SKM-1 treated with dmso at 0.1 percent for 144 hours (cell line): ENCODE data around the gene INO80B.
"Not testable (repeated sequence)": the region's sequence is repeated elsewhere in the genome, so short reads cannot be mapped to it uniquely, and the experiment has no call there.

ENCODE experiments used
- DNase-seq: peaks from one replicate; lab custom pipeline; 2025; ENCODE audit not compliant: unreplicated experiment; lab: John Stamatoyannopoulos, UW

Gene INO80B

GRCh38 chr2:74425523-74425922 lies 29.4 kb upstream of the INO80B start:
- no peak for DNase-seq

DNA sequence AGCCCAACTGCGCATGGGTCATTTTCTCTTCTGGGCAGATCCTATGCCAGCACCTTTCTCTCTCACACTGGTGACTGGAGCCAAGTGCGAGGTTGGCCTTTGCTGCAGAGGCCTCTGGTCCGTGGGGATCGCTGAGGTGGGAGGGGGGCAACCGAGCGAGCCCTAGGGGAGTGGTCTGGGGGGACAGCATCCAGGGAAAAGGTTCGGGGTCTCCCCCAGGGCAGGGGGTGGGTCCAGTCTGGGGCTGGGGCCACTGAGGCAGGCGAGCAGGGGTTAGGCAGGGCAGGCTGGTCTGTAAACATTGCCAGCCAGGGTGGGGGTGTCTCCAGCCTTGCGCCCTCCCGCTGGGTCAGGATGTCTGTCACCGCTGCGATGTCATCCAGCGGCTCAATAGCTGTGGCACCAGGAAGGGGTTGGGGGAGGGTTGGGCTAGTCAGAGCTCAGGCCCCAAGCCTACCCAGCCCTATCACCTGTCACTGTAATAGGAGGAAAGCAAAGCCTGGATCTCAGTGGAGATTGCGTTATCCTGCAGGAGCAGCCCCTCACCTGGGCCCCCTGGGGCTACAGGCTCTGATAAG lies 28.6 kb upstream of the INO80B start:
- no peak for DNase-seq

- no peak for DNase-seq
Observed at GRCh38 chr2:74427551-74427950, 27.3 kb upstream of the INO80B start.

GRCh38 chr2:74428675-74429074 lies 26.2 kb upstream of the INO80B start:
- DNase-seq: no peak

DNA sequence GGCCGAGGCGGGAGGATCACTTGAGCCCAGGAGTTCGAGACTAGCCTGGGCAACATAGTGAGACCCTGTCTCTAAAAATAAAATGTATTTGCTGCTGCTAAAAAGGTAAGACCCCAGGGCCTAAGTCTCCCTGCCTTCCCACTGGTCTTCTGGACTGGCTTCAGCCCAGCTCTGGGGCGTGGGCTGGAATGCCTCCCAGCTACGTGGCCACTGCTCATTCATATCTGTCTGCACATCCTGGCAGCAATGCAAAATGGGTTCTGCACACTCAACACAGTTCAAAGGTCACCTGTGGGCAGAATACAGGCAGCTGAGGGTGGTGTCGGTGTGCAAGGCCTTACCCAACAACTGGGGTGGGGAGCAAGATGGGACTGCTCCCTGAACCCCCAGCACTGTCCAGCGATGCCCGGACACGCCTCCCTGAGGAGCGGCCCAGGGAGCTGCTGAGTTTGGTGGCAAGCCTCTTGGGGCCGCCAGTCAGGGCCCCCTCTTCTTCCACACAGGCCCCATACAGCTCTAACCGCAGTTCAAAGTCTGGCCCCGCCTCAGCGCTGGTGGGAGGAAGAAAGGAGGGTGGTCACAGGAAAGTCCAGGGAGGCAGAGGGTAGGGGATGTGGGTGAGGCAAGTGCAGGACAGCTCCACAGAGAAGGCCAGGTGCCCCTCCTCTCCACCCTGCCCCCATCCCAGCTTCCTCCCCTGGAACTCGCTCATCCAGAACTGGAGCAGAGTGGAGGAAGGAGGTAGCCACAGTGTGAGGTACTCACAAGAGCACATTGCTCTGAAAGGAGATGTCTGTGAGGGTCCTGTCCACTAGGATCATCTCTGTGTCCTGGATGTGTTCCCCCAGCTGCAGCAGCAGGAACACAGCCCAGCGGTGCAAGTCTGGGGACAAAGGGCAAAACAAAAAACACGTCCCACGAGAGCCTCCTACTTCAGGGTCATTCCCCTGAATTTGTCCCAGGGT lies 25.1 kb upstream of the INO80B start:
- no peak for DNase-seq

- no peak for DNase-seq
Observed at GRCh38 chr2:74430502-74430901, 24.4 kb upstream of the INO80B start.

- no peak for DNase-seq
Observed at GRCh38 chr2:74436111-74436805, 18.6 kb upstream of the INO80B start.

DNA sequence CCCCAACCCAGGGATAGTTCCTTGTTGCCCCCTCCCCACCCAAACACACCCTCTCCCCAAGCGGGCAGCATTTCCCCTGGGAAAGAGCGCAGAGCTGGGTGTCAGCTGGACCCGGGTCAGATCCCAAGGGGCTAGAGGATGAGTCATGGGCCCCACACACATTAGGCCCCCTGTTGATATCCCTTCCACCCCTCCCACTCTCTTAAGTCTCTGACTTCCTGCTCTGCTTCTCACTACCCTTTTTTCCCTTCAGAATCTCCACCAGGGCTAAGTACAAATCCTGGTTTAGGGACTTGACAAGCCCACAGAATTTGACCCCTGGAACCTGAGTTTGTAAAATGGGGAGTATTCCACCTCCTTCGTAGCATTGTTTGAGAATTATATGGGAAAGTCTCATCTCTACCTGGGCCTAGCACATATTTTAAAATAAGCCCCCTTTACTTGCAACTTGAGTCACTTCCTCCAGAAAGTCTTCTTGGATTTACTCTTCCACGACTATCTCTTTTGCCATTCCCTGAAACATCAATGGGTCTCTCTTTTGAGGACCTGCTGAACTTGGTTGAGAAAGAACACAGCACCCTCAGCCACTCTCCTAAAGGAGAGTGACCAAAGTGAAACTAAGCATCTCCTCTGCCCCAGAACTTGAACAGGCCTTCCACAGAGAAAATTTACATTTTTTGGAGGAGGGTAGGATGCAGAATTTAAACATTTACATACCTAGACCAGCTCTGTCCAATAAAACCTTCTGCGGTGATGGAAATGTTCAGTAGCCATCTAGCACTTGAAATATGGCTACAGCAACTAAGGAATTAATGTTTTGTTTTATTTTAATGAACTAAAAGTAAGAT lies 17.8 kb upstream of the INO80B start:
- DNase-seq: no peak

DNA sequence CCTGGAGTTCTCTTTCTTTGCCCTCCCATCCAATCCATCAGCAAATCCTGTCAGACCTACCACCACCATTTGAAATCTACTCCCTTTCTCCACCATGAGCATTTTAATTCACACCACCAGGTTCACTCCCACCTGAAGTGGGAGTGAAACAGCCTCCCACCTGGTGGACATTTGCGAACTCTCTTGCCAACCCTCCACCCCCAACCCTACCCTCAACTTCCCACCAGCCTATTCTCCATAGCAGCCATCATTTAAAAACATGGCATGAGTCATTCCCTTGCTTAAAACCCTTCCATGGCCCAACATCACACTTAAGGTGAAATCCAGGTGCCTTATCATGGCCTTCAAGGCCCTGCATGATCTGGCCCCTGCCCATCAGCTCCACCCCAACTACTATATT lies 16.6 kb upstream of the INO80B start:
- DNase-seq: no peak

DNA sequence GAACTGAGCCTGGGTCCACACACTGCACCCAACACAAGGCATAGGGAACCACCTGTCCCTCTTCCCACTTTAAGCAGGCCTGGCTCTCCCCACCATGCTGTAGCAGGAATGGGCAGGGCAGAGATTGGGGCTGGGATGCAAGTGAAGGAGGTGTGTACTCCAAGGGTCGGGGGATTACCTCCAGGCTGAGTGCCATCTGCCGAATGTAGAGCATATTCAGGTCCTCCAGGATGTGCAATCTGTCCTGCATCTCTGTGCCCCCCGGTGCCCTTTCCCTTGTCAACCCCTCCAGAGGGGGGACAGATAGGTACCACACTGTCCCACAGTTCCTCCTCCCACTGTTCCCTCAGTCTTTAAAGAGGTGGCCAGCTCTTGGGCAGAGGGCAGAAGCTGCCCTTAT lies 15.5 kb upstream of the INO80B start:
- no peak for DNase-seq

GRCh38 chr2:74439803-74440377 lies 15.0 kb upstream of the INO80B start:
- no peak for DNase-seq

DNA sequence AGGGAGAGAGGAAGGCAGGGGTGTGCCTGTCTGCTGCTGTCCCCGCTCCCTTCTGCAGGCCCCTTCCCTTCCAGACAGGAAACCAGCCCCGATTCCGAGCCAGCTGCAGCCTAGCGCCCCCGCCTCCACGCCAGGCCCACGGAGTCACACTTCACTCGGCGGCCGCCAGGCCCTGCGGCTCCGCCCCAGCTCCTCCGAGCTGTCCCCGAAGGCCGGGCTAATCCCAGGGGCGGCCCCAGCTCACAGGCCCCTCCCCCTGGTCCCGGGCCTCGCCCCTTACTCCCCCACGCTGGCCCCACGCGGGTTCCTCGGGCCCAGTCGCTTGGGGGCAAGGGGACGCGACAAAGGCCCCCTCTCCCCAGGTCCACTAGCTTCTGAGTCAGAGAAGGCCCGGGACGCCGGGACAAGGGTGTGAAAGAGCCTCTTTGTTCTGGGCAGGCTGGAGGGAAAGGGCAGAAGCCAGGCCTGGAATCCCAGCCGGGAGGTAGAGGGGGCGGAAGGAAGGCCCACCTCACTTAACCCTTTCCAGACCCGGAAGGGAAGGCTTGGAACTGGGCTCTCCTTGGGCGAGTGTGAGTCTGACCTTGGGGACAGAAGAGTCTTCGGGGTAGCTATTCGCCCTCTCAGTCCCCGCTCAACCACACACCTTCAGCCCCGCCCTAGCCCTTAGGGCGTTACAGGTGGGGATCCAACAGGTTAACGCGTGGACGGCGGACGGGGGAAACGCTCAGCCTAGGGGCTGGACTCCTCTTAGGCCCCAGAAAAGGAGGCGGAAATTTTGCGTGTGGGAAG lies 14.3 kb upstream of the INO80B start:
- DNase-seq: peak; percentile 70

- DNase-seq: no peak
Observed at GRCh38 chr2:74441170-74441689, 13.7 kb upstream of the INO80B start.

DNA sequence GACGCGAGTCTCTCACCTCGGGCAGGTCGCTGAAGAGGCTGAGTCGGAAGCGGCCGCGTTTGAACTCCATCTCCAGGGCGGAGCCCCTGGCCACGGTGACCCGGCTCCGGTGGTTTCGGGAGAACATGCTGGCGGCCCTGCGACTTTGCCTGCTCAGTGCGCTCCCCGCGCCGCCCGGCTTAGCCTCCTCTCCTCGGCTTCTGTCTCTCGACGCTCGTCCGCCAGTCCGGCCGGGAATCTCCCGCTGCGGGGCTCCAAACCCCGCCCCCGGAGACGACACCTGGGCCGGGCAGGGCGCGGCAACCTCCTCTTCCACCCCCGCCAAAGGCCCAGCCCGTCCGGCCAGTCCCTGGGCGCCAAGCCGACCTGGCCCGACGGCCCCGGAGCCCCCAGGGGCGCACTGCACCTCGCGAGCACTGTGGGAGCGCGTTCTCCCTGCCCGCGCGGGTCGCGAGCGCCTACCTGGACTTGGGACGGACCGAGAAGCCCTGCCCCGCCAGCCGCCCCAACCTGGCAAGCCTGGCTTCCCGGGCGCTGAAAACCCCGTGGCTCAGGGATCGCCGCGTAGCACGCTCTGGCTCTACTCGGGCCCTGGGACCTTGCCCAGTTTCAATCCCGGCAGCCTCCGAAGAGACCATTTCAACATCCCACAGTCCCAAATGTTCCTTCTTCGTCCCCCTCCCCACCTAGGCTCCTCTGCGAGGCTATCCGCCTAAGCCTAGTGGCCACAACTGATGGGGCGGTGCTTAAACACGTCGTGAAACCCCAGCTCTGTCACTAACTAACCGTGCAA lies 13.0 kb upstream of the INO80B start, which contains the start of gene RTKN:
TSS of gene RTKN (minus strand) at position 248 of the 793 bp plus-strand sequence. CDS start at position 127, 121 bp downstream.
- DNase-seq: no peak

DNA sequence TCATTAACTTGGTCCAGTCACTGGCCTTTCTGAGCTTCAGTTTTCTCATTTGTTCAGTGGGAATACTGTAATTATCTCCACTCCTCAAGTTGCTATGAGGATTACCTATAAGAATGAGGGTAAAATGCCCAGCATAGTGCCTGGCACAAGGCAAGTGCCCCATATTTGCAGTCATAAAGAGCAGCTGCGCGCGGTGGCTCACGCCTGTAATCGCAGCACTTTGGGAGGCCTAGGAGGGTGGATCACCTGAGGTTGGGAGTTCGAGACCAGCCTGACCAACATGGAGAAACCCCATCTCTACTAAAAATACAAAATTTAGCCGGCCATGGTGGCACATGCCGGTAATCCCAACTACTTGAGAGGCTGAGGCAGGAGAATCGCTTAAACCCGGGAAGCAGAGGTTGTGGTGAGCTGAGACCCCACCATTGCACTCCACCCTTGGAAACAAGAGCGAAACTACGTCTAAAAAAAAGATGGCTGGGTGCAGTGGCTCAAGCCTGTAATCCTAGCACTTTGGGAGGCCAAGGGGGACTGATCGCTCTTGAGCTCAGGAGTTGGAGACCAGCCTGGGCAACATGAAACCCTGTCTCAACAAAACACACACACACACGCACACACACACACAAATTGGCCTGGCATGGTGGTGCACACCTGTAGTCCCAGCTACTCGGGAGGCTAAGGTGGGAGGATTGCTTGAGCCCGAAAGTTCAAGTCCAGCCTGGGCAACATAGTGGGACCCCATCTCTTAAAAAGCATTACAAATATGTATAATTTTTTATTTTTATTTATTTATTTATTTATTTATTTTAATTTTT lies 12.2 kb upstream of the INO80B start:
- DNase-seq: not testable (repeated sequence)

DNA sequence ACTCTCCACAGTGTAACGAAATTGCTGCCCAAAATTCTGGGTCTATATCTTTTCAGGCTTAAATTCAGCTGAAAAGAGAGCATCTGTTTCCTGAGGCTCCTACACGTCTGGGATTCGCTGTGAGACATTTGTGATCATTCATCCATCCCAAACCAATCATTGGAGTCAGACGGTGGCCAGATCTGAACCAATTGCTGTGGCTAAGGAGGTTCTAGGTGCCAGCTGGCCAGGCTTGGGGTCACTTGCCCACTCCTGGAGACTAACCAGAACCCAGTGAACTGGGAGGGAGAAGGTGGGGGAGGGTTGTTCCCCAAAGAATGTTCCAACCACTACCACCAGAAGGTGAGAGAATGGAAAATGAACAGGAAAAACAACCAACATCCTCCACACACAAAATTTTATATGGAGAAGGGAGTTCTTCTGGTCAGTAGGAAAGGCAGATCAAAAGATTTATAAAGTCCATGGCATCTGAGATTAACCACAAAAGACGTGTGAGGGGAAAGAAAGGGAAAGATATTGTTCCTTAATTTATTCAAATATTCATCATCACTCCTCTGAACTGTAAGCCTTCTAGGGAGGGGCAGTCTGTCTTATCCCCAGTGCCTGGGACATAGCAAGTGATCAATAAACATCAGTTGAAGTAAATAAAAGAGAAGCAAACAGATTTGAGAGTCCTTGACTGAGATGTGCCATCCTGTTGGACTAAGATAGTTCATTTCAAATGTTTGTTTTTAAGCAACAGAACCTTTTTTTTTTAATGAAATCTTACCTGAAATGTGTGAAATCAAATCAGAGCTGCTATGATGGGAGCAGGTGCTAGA lies 10.2 kb upstream of the INO80B start:
- no peak for DNase-seq
